GM23248 (cell line): ENCODE data around the gene CACNB4.

ENCODE experiments used
- EZH2 ChIP-seq: fragments of 200-600 bp; sonication (generic); IDR thresholded peaks from 2 replicates; pipeline ENCODE4 v1.6.1; 2018; ENCODE audit warnings: antibody characterized with exemption, mild to moderate bottlenecking; ENCODE audit not compliant: insufficient read depth, poor library complexity, severe bottlenecking
- EZH2phosphoT487 ChIP-seq: fragments of 200-600 bp; sonication (generic); IDR thresholded peaks from 2 replicates; pipeline ENCODE4 v1.6.1; 2018; ENCODE audit warnings: antibody characterized with exemption, moderate library complexity, mild to moderate bottlenecking, low read depth; ENCODE audit not compliant: insufficient read depth

DNA sequence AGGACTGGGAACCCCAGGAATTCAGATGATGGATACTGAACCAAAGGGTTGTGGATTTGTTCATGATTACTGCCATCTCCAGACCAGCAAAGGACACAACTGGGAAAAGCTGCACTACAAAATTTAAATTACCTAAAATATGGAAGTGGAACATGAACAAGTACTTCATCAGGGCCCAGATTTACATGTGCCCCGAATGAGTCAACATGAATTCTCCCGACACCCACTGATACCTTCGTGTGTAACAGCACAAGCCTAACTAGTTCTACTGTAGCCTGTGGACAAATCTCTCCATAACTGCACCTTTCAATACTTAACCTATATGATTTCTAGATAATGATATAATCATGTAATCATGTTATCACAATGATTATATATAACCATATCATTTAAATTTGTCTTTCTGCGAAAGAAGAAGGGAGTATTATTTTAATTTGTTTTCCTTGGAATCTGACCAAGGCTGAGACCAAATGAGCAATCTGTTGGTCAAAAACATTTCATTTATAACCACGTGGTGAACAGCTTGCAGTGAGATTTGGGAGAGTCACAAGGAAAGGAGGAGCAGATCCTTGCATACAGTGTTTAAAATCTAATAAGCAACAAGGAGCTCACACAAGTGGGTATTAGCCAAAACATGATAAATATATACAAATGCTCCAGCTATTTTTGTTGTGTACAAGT is 70.5 kb downstream of the CACNB4 start:
- TF ChIP-seq EZH2 (no peak), EZH2phosphoT487 (no peak)
